Measurements from ENCODE around the gene BCAS3.

DNA sequence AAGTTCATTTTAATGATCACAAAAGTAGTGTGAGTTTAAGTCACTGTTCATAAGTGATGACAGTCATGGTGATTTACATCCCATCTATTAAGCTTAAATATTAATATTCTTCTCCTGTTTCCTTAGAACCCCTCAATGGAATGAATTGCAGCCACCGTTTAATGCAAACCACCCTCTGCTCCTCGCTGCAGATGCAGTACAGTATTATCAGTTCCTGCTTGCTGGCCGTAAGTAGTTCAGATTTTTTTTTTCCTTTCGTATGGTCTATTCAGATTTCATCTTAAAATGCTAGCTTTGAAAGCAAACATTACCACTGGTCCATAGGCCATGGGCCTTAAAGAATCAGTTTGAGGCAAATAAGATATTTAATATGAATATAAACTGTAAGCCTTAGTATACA is 363.0 kb downstream of the BCAS3 start:
- TF ChIP-seq EZH2 (IDR thresholded peaks at IDR 0.05; ENCODE audit: borderline replicate concordance, low read depth, low read length, poor library complexity, severe bottlenecking), result no peak
- TF ChIP-seq, protein P1, sequence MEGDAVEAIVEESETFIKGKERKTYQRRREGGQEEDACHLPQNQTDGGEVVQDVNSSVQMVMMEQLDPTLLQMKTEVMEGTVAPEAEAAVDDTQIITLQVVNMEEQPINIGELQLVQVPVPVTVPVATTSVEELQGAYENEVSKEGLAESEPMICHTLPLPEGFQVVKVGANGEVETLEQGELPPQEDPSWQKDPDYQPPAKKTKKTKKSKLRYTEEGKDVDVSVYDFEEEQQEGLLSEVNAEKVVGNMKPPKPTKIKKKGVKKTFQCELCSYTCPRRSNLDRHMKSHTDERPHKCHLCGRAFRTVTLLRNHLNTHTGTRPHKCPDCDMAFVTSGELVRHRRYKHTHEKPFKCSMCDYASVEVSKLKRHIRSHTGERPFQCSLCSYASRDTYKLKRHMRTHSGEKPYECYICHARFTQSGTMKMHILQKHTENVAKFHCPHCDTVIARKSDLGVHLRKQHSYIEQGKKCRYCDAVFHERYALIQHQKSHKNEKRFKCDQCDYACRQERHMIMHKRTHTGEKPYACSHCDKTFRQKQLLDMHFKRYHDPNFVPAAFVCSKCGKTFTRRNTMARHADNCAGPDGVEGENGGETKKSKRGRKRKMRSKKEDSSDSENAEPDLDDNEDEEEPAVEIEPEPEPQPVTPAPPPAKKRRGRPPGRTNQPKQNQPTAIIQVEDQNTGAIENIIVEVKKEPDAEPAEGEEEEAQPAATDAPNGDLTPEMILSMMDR (conservative IDR thresholded peaks at IDR 0.05; ENCODE audit: low read depth, low read length), result no peak

All from A673 (cell line).